GM12891 (cell line): ENCODE data around the gene SLC7A14.

Source experiments
- PAX5 ChIP-seq: IDR thresholded peaks from 2 replicates; pipeline ENCODE4 v1.6.1; 2011; ENCODE audit warnings: low read length, moderate library complexity, mild to moderate bottlenecking; ENCODE audit not compliant: insufficient read depth, severe bottlenecking
- POLR2A ChIP-seq: IDR thresholded peaks from 2 replicates; pipeline ENCODE4 v1.6.1; 2011; ENCODE audit warnings: low read depth, low read length, control low read depth
- POLR2AphosphoS5 ChIP-seq: IDR thresholded peaks from 2 replicates; pipeline ENCODE4 v1.6.1; 2011; ENCODE audit warnings: low read depth, low read length, control low read depth
- SPI1 ChIP-seq: IDR thresholded peaks from 2 replicates; pipeline ENCODE4 v1.6.1; 2011; ENCODE audit warnings: low read depth, low read length, control low read depth
- TAF1 ChIP-seq: IDR thresholded peaks from 2 replicates; pipeline ENCODE4 v1.6.1; 2011; ENCODE audit warnings: low read depth, low read length, control low read depth

DNA sequence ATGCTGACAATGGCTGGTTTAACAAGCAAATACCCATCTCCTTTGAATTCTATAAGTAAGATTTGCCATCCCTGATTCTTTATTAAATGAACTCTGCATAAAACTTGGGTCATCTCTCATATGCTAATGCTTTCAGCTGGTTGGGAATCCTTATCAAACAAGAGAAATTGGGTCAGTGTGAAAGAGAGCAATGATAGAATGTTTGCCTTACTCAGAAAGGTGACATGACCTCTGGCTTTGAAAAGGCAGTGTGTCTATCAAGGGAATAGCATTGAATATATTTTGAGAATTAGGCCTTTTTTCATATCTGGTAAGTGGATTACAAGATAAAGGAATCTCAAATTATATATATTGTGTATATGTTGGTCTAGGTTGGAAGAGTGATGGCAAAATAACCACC lies 8.7 kb upstream of the SLC7A14 start:
- TF ChIP-seq POLR2A (no peak), POLR2AphosphoS5 (no peak), TAF1 (no peak), PAX5 (no peak), SPI1 (no peak)
